WTC11 (cell line): Measurements from ENCODE around the gene GNPDA1.

Experiments used
- ATF2 ChIP-seq: sonication (generic); formaldehyde crosslinking; IDR thresholded peaks from 2 replicates; pipeline ENCODE4 v1.8.1; 2022; ENCODE audit warnings: low read depth, missing genetic modification reagents, borderline replicate concordance
- CTCF ChIP-seq: fragments of 200-600 bp; IDR thresholded peaks from 2 replicates; pipeline ENCODE4 v1.8.0; 2022; ENCODE audit warnings: antibody characterized with exemption
- ELF4 ChIP-seq: sonication (generic); formaldehyde crosslinking; IDR thresholded peaks from 2 replicates; pipeline ENCODE4 v1.8.1; 2022; ENCODE audit warnings: low read depth, mild to moderate bottlenecking, moderate library complexity, missing genetic modification reagents
- FOXP4 ChIP-seq: sonication (generic); formaldehyde crosslinking; IDR thresholded peaks from 2 replicates; pipeline ENCODE4 v1.8.0; 2022; ENCODE audit warnings: mild to moderate bottlenecking, missing genetic modification reagents
- GTF2I ChIP-seq: fragments of 250-450 bp; sonication (Bioruptor Pico); conservative IDR thresholded peaks from 2 replicates; pipeline ENCODE4 v1.4.0; 2021; ENCODE audit warnings: mild to moderate bottlenecking
- MAX ChIP-seq: sonication (generic); formaldehyde crosslinking; IDR thresholded peaks from 2 replicates; pipeline ENCODE4 v1.8.0; 2022; ENCODE audit warnings: mild to moderate bottlenecking, missing genetic modification reagents
- NFYB ChIP-seq: sonication (generic); formaldehyde crosslinking; conservative IDR thresholded peaks from 2 replicates; pipeline ENCODE4 v1.8.0; 2022; ENCODE audit warnings: low read depth, missing genetic modification reagents
- STAT6 ChIP-seq: sonication (generic); formaldehyde crosslinking; conservative IDR thresholded peaks from 2 replicates; pipeline ENCODE4 v1.8.1; 2023; ENCODE audit warnings: mild to moderate bottlenecking, low read depth, missing genetic modification reagents, moderate library complexity
- TEAD4 ChIP-seq: sonication (generic); formaldehyde crosslinking; IDR thresholded peaks from 2 replicates; pipeline ENCODE4 v1.8.0; 2022; ENCODE audit warnings: mild to moderate bottlenecking, missing genetic modification reagents
- ZNF396 ChIP-seq: fragments of 250-450 bp; sonication (Bioruptor Pico); IDR thresholded peaks from 2 replicates; pipeline ENCODE4 v1.8.0; 2021; ENCODE audit warnings: mild to moderate bottlenecking, moderate library complexity, borderline replicate concordance

- TF ChIP-seq ZNF396 (CRISPR knock-in tag) (no peak), CTCF (no peak), ELF4 (no peak), MAX (no peak), FOXP4 (CRISPR knock-in tag) (no peak), TEAD4 (CRISPR knock-in tag) (no peak), ATF2 (CRISPR knock-in tag) (no peak), STAT6 (CRISPR knock-in tag) (no peak), GTF2I (CRISPR knock-in tag) (no peak), NFYB (CRISPR knock-in tag) (no peak)
These were observed 44.9 kb upstream of the GNPDA1 start for GRCh38 chr5:142057697-142058056.
